GM18870 (cell line): ENCODE measurements around the gene OPRL1.
A peak's percentile ranks its signal among the peaks of the same experiment; 100 is the strongest.

ENCODE experiments used
- ATAC-seq: cut with Tn5 transposase; IDR thresholded peaks from one replicate; pipeline ENCODE4 v1.9.1; 2021; ENCODE audit warnings: moderate library complexity; ENCODE audit not compliant: unreplicated experiment

The OPRL1 gene

DNA sequence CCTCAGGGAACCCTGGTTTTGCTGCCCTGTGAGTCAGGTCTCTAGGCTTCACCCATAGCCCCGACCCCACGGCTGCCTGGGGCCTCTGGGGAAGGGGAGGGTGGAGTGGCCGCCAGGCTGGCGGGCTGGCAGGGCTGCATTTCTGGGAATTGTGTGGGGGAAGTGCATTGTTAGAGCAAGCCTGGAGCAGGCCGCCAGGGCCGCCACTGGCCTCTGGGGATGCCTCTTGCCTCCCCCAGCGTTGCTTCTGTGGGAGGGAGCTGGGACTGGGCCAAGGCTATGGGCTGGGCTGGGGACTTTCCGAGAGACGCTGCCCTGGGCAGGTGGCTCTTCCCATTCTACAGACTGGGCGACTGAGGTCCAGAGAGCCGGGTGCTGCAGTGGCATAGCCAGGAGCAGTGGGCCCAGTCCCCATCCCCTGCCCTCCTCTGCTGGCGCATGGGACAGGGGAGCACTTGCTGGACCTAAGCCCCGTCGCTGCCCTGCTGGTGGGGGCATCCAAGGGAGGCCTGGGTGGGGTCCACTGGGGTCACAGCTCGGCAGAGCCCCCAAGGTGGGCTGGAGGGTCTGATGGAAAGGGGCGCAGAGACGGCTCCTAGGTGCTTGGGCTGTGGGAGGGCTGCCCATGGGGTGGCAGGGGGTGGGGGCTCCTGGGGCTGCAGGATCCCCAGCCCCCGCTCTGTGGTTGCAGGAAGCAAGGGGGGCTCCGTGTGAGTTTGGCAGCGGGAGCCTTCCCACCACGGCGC lies 23.8 kb upstream of the OPRL1 start:
- no peak for ATAC-seq

DNA sequence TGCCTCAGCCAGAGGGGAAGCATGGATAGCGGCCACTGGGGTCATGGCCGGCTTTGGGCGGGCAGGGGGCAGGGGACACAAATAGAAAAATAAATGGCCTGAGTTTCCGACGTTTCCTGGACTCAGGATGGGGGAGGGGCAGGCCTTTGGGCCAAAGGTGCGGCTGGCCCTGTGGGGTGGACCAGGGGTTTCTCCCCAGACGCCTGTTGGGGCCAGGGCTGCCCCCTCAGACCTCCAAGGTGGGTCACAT lies 23.3 kb upstream of the OPRL1 start:
- no peak for ATAC-seq

DNA sequence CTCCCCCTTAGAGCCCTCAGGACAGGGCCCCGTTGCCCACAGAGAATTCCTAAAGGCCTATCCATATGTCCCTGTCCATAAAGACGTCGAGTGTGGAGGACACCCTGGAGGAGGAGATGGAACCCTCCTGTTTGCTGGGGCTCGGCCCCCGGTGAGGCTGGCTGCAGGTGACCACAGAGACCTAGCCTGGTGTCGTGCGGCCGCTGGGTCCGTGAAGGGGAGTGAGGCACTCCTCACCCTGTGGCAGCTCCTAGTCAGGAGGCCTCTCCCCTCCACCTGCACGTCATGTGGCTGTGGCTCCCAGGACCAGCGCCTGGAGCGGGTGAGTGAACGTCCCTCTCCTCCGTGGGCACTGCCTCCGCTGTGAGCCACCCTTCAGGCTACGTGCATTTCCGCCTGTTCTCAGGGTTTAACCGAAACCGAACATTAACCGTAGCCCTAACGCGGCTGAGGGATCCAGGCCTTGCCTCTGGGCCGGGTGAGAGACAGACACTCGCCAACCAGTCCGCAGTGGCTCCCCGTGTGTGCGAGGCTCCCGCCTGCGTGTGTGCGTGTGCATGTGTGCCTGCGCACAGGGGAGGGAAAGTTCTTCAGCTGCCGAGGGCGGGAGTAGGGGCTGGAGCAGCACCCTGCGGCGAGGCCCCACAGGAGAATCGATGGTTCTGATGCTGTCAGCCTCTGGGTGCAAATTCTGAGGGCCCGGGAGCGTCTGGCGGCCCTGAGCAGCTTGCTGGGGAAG lies 22.8 kb upstream of the OPRL1 start:
- no peak for ATAC-seq

DNA sequence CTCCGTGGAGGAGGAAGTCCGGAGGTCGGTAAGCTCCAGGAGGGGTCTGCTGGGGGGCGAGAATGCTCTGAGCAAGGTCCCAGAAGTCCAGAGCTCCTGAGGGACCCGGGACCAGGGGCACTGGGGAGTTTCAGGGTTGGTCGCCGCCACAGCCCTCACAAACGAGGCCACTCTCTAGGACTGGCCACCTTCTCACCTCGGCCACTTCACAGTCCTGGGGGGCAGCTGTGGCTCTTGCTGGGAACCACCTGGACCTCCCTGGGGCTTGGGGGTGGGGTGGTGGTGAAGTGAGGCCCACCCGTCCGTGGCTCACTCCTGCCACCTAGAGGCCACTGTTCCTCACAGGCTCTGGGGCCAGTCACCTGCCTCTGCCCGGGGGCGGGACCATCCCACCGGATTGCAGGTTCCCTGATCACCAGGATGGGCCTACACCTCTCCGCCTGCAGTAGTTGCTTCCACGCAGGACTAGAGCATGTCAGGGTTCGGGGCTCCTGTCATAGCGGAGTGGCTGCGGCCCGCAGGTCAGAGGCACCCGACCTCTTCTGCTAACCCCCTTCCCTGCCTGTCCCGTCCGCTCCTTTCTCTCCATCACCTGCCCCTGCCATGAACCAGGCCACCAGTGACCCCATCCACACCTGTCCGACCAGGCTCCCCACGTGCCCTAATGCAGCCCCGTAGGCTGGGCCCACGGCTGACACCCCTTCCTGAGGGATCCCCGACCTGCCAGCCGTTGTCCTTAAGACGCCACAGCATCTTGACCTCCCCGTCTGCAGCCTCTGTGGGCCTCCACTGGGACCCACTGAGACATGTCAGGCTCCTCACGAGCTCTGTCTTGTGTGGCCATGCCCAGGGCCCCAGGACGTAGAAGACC lies 22.0 kb upstream of the OPRL1 start:
- ATAC-seq, result no peak

DNA sequence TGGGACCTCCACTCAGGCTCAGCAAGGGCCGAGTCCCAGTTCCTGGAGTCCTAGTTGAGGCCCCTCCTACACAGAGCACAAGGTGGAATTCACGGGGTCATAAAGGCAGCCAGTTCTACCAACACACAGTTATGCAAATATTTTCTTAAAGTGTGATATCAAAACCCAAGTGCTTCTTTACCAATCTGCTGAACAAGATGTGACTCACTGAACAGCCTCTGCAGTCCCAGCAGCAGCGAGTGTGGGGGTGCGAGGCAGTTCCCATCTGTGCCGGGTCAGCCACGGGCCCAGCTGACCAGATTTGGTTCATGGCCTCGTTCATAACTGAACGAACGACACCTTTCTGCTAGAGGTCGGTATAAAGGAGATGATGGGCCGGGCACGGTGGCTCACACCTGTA lies 21.3 kb upstream of the OPRL1 start:
- no peak for ATAC-seq

DNA sequence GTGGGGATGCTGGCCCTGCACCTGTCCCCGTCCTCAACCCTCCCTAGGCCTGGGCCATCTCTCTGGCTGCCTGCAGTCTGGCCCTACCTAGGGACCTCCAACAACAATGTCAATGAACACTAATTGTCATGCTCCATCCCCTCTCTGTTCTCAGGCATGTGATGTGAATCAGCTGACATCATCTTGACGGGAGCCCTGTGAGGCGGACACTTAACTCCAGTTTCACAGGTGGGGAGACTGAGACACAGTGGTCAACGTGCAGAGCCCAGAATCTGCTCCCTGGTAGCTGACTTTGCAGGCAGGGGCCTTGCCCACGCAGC lies 17.6 kb upstream of the OPRL1 start:
- ATAC-seq, result no peak

DNA sequence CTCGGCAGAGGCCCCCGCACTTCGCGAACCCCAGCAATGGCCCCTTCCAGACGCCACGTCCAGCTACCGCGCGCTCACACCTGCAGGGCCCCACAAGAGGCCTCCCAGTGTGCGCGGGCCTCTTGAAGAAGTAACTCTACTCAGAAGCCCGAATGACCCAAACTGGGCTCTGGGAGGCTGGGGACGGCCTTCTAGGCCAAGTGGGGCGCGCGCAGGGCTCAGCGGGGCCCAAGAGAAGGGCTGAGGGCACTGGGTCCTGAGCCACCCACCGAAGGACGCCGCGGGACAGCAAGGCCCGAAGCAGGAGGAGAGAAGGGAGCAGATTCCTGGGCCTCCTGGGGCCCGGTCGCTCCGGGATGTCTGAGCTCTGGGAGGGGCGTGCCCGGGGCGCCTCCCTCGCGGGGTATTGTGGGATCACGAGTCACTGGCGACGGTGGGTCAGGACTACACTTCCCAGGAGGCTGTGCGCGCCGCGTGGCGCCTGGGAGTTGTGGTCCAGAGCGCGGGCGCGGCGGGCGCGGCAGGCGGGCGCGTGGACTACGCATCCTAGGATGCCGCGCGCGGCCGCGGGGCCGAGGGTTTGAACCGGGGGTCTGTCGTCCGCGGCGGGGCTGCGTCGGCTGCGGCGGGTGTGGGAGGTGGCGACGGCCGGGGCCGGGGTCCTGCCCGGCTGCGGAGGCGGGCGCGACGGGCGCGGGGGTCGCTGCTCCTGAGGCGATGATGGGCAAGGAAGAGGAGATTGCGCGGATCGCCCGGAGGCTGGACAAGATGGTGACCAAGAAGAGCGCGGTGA lies 17.1 kb upstream of the OPRL1 start, which contains the start of gene TCEA2:
TCEA2 (plus strand) TSS at position 603 of the 793 bp plus-strand sequence; CDS start at position 718, 115 bp downstream.
- ATAC-seq, result peak; percentile 57

DNA sequence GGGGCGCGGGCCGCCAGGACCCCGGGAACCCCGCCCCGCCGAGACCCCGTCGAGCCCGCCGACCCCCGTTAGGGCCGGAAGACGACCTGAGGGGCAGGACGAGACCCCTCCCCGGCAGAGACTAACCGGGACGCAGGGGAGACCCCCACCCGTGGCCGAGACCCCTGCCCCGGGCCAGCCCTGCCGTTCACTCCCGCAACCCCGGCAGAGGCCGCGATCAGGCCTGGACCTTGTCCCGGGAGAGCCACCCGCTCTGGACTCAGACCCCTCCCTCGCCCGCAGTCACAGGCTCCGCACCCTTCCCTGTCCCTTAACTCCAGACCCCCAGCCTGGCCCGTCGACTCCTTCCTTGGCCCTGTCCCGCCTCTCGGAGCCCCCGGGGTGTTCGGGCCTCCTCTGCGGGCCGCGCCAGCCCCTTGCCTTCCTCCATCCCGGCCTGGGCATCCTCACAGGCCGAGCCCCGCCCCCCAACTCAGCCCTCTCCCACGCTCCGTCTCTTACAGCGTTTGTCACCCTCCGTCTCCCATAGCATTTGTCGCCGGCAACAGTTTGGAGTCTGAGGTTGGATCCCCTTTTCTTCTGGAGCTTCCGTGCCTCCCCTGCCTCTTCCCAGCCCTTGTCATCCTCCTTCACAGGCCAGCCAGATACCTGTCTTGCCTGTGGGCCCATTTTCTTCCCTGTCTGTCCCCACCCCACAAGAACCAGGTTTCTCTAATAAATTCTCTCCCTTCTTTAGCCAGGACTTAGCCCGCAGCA lies 16.3 kb upstream of the OPRL1 start:
- no peak for ATAC-seq

DNA sequence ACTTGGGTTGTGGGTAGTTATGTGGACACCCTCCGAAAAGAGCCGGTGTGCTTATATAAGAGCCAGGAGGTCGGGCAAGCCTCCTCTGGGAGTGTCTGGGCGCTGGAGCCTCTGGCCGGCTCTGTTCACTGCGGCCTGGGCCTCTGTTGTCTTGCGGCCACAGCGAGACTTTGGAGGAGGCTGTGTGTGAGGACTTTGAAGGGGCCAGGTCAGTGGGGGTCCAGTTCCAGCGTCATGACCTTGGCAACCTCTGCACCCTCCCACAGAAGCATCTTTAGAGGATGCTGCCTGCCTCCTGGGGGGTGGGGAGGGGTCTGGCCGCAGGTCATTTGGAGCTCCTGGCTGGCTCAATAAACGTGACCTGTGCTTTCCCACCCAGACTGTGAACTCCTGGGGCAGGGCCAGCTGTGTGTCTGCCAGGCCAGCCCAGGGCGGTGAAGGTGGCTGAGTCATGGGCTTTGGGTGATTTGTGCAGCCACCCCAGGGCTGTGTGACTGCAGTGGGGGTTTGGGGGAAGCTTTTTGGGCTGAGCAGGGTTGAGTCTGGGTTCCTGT lies 15.7 kb upstream of the OPRL1 start:
- no peak for ATAC-seq

DNA sequence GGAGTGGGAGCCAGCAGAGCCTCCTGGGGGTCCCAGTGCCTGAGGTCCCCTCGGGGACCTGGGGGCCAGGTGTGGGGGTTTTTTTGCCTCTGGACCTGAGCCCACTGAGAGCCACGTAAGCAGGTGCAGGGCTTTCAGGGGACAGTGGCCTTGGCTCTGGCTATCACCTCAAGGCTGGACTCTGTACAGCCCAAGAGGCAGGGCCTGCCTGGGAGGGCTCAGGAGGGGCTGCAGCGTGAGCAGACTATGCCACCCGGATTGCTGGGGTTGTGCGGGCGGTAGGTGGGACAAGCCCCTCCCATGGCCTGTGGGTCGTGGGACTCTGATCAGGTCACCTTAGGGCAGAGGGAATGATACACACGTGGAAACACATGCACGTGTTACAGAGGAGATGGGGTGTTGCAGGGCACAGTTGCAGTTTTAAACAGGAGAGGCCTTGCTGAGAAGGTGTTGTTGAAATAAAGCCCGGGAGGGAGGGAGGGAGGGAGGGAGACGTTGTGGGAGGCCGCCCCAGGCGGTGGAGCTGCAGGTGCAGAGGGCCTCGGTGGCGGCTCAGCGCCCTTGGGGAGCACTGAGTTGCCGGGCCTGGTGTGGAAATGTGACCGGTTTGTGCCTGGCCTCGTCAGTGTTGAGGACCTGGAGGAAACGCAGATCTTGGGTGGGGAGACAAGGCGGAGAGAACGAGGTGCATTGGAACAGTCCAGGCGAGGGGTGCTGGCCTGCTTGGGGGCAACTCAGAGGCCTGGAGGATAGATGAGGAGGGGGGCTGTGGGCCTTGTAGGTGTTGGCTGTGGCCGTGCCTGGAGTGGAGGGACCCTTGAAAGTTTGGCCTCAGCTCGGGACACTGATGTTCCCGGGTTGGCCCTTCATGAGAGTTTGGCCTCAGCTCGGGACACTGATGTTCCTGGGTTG lies 14.6 kb upstream of the OPRL1 start:
- no peak for ATAC-seq

DNA sequence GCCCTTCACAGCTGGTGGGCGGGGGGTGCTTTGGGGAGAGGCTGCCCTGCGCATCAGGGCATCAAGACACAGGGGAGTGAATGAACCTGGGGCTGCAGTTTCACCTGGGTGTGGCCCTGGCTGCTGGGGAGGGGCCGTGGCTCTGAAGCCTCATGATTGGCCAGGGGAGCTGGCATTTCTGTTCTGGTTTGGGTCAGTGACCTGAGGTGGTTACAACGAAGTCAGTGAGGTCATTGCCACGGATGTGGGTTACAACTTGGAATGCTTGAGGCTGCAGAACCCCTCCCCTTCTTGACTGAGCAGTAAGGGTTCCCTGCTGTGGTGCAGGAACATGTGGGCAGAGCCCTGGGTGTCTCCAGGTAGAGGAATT lies 13.9 kb upstream of the OPRL1 start:
- ATAC-seq, result peak; percentile 47

DNA sequence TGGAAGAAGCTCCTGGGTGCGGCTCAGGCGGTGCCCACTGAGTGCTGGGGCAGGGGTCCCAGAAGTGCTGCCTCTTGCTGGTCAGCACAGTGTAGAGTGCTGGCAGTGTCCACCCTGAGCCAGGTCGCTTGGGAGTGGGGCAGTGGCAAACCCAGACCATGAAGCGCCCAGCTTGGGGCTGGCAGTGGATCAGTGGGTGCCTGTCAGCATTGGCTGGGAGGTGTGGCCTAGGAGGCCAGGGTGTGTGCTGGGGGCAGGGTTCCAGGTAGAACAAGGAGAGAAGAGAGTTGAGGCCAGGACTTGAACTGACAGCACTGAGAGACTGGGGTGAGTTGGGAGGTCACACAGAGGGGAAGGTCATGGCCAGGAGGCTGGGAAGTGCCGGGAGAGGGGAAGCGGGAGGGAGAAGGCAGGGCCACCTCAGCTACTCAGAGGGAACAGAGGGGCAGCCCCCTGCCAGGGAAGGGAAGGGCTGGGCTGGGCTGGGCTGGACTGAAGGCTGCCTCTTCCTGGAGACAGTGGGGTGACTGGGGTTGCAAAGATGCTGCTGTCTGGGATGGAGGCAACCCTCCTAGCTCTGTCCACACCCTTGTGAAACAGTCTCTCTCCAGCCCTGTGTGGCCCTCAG lies 12.8 kb upstream of the OPRL1 start:
- ATAC-seq, result no peak

DNA sequence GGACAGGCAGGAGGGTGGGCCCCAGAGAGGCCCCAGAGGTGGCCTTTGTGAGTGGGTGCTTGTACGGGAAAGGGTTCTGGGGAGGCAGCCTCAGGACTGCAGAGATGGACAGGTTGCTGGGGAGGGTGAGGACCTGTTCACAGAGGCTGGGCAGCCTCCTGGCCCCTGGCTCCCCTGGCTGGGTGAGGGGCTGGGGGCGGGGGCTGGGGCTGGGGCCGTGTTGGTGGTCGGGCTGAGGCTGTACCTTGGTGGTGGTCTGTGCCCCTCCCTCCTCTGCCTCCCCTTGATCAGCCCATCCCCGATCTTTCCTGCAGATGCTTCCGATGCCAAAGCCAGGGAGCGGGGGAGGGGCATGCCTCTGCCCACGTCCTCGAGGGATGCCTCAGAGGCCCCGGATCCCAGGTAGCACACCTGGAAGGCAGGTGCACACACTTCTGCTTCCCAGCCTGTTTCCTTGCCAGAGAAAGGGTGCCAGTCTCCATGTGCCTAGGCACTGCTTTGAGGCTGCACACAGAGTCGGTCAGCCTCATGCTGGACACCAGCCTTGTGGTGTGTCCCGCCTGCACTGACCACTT lies 12.1 kb upstream of the OPRL1 start:
- ATAC-seq, result no peak

DNA sequence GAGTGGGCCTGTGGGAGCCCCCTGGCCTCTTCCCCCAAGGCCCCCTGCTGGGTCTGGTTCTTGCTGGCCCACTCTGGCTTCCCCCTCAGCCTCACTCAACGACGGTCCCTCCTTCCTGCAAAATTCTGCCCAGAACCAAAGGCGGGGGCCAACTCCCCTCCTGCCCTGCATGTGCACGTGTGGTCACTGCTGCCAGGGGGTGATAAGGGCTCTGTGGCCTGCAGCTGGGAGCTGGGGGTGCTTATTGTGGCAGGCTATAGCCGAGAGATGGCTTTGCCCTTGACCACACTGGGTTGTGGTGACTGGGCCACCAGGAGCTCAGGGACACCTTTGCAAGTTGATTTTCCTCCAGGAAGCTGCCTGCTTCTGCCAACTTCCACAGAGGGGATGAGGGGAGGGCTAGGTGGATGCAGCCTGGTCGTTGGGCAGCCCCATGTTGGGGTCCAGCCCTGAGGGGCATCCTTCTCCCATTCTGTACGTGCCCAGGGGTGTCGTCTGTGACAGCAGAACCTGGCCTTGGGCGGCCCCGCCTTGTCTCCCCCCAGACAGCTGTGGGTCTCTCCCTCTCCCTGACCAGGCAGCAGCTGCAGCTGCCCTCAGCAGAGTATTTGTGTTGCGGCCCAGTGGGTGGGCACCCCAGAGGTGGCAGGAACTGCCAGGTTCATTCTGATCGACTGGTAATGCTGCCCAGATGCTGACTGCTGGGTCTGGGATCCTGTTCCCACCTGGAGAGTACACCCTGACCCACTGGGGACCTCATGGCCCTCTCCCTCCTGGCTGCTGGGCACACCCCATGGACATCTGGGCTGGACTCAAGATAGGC lies 11.3 kb upstream of the OPRL1 start:
- no peak for ATAC-seq

DNA sequence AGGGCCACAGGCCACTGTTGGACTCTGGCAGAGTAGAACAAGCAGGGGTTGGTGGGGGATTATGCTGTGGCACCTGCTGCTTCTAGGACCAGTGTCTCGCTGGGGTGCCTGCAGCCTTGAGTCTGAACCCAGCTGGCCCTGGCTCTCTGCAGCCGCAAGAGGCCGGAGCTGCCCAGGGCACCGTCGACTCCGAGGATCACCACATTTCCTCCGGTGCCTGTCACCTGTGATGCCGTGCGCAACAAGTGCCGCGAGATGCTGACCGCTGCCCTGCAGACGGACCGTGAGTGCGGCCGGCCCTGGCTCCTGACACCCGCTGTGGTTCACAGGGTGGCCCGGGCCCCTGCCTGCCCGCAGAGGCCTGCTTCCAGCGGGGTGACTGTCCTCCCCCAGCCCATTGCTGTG lies 10.7 kb upstream of the OPRL1 start:
- ATAC-seq, result no peak

DNA sequence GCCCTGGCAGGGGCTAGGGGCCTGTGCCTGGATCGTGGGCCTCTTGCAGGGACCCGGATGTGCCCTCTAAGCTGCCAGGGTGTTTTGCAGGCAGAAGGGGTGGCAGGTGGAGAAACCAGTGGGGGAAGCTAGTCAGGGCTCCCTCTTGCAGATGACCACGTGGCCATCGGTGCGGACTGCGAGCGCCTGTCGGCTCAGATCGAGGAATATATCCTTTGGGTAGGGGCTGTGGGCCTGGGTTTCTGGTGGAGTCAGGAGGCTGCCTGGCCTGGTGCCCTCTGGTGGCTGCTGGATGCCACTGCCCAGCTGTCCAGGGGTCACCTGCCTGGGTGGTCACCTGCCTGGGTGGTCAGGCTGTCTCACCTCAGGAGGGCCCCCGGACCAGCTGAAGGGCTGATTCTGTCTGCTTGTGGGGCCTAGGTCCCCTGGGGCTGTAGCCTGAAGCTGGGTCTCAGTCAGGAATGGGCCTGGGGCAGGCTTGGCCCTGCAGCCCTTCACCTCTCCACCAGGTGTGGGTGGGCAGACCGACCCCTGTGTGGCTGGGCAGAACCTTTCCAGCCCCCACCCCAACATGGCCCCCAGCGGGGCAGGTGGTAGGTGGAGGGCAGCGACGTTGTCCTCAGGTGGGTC lies 10.2 kb upstream of the OPRL1 start:
- ATAC-seq, result no peak
